B cell (primary cell): Measurements from ENCODE around the gene AFF3. TPM values are rescaled to one million over a fixed set of nuclear protein-coding genes. Genes with fewer than 3 reads are reported as not detected.
A peak's percentile ranks its signal among the peaks of the same experiment; 100 is the strongest.

Experiments
- ATAC-seq: fragments of 200-7000 bp; cut with Tn5 transposase; one replicate; pipeline ENCODE4 v1.10.0; 2021; ENCODE audit warnings: low read depth, mild to moderate bottlenecking, moderate number of reproducible peaks, moderate library complexity
- CTCF ChIA-PET: fragments of 350-600 bp; sonication (Branson Sonifier 250); formaldehyde crosslinking; loops from one replicate; lab custom pipeline; 2021; ENCODE audit warnings: antibody characterized with exemption, inconsistent platforms; lab: Charles Lee
- POLR2A ChIA-PET: fragments of 350-600 bp; sonication (Branson Sonifier 250); formaldehyde crosslinking; loops from one replicate; lab custom pipeline; 2021; ENCODE audit warnings: antibody characterized with exemption; lab: Charles Lee
- DNase-seq: peaks from one replicate; pipeline ENCODE4 v3.0.0; 2013
- H2AFZ ChIP-seq: 2 replicates; pipeline ENCODE4 v1.6.1; 2012; ENCODE audit warnings: mild to moderate bottlenecking, low read depth, low read length; ENCODE audit not compliant: insufficient read depth, poor library complexity, severe bottlenecking
- H3K27ac ChIP-seq, 2 donors: 1 replicate in 1 of 2; 2 replicates in 1 of 2; pipeline ENCODE4 v1.5.1; 2012 to 2013; ENCODE audit warnings: low read length in 2 of 2, mild to moderate bottlenecking in 2 of 2, moderate library complexity in 1 of 2
- H3K27me3 ChIP-seq, 4 experiments: fragments of 200-600 bp in 1 of 4; sonication (generic) in 1 of 4; replicated peaks in 1 of 4; 1 replicate in 2 of 4; 2 replicates in 2 of 4; pipeline versions ENCODE4 v1.6.1 to v1.7.0; 2013 to 2016; ENCODE audit warnings: low read length in 3 of 4, mild to moderate bottlenecking in 2 of 4, mixed read lengths in 1 of 4, moderate library complexity in 1 of 4; ENCODE audit not compliant: insufficient read depth in 4 of 4, control insufficient read depth in 3 of 4; ENCODE audit errors: control extremely low read depth in 1 of 4
- H3K36me3 ChIP-seq, 2 experiments: replicated peaks in 1 of 2; 1 replicate in 1 of 2; 2 replicates in 1 of 2; pipeline versions ENCODE4 v1.6.1 to v1.7.1; 2013; ENCODE audit warnings: low read length in 1 of 2; ENCODE audit not compliant: insufficient read depth in 2 of 2, control insufficient read depth in 1 of 2; ENCODE audit errors: control extremely low read depth in 1 of 2, extremely low read depth in 1 of 2
- H3K4me1 ChIP-seq, 2 donors: fragments of 200-600 bp in 1 of 2; sonication (generic) in 1 of 2; 1 replicate in 1 of 2; 2 replicates in 1 of 2; pipeline versions ENCODE4 v1.5.1 to v1.6.1; 2013 to 2017; ENCODE audit warnings: low read length in 2 of 2; ENCODE audit not compliant: control insufficient read depth in 2 of 2, insufficient read depth in 2 of 2
- H3K4me2 ChIP-seq: replicated peaks from 2 replicates; pipeline ENCODE3; 2012; ENCODE audit warnings: mild to moderate bottlenecking, low read depth, low read length; ENCODE audit not compliant: poor library complexity, severe bottlenecking
- H3K4me3 ChIP-seq, 5 experiments: fragments of 200-600 bp in 1 of 5; sonication (generic) in 1 of 5; 1 replicate in 3 of 5; 2 replicates in 2 of 5; pipeline versions ENCODE4 v1.5.1 to v1.7.0; 2011 to 2016; ENCODE audit warnings: low read length in 4 of 5, mild to moderate bottlenecking in 4 of 5, low read depth in 2 of 5, control low read depth in 1 of 5, moderate library complexity in 1 of 5; ENCODE audit not compliant: insufficient read depth in 1 of 5; ENCODE audit errors: control extremely low read depth in 1 of 5, extremely low read depth in 1 of 5
- H3K79me2 ChIP-seq: fragments of 200-600 bp; sonication (generic); one replicate; pipeline ENCODE4 v1.6.0; 2016; ENCODE audit warnings: low read length; ENCODE audit not compliant: control insufficient read depth, insufficient read depth
- H3K9ac ChIP-seq: fragments of 200-600 bp; sonication (generic); 2 replicates; pipeline ENCODE4 v1.6.1; 2017; ENCODE audit warnings: mild to moderate bottlenecking, low read length, moderate library complexity
- H3K9me3 ChIP-seq, 3 donors: one replicate each; pipeline versions ENCODE4 v1.6.1 to v1.7.1; 2013; ENCODE audit warnings: low read length in 2 of 3; ENCODE audit not compliant: control insufficient read depth in 2 of 3, insufficient read depth in 1 of 3; ENCODE audit errors: control extremely low read depth in 1 of 3
- H4K20me1 ChIP-seq: 2 replicates; pipeline ENCODE4 v1.6.0; 2012; ENCODE audit warnings: mild to moderate bottlenecking, low read length; ENCODE audit not compliant: insufficient read depth, control insufficient read depth, poor library complexity, severe bottlenecking
- H3K27ac Mint-ChIP-seq: one replicate; pipeline ENCODE4 v1.8.0; 2021; ENCODE audit warnings: mixed read lengths
- H3K27me3 Mint-ChIP-seq: one replicate; pipeline ENCODE4 v1.8.0; 2021; ENCODE audit warnings: mixed read lengths
- H3K4me1 Mint-ChIP-seq: one replicate; pipeline ENCODE4 v1.8.0; 2021; ENCODE audit warnings: mixed read lengths
- H3K4me3 Mint-ChIP-seq: one replicate; pipeline ENCODE4 v1.8.0; 2021; ENCODE audit warnings: mixed read lengths
- H3K9me3 Mint-ChIP-seq: one replicate; pipeline ENCODE4 v1.8.0; 2022; ENCODE audit warnings: mixed read lengths; ENCODE audit not compliant: insufficient read depth
- CTCF ChIP-seq: fragments of 200-600 bp; IDR thresholded peaks from one replicate; pipeline ENCODE4 v1.8.0; 2022; ENCODE audit warnings: antibody characterized with exemption, mild to moderate bottlenecking
- EZH2 ChIP-seq: IDR thresholded peaks from 2 replicates; pipeline ENCODE4 v1.6.1; 2012; ENCODE audit warnings: borderline replicate concordance, low read depth, mild to moderate bottlenecking, moderate library complexity, low read length; ENCODE audit not compliant: insufficient read depth, poor library complexity, severe bottlenecking
- WGBS: methylation state at CpG from one replicate; pipeline ENCODE4 v1.1.5; 2013; ENCODE audit warnings: missing lambda C conversion rate; ENCODE audit not compliant: insufficient coverage; 5-methylcytosine and 5-hydroxymethylcytosine counted together
- intact Hi-C: fragments of 100-400 bp; cut with micrococcal nuclease; formaldehyde crosslinking; loops from one replicate; pipeline ENCODE4 v1.10.0; 2022
- polyA plus RNA-seq: library from polyadenylated mRNA; depleted of rRNA; stranded (reverse); fragments of >200 nt; gene quantifications from 2 replicates; pipeline ENCODE4 v1.2.3, GENCODE V29; 2012
- total RNA-seq, 2 donors: library from RNA; stranded (reverse); fragments of 120-200 nt in 1 of 2; gene quantifications; 1 replicate in 1 of 2; 2 replicates in 1 of 2; pipeline versions ENCODE4 v1.2.3 to v1.2.4, GENCODE V29; 2013 to 2022

The AFF3 gene
- total and polyA plus RNA-seq, 2 donors (not counting 1 experiment from before 2014, with no cell fraction given) = 117 to 830 TPM

GRCh38 chr2:99935662-99936061 lies 206.7 kb downstream of the AFF3 start:
- no peak overlapping the region for H2AFZ ChIP-seq
- H3K9me3 Mint-ChIP-seq = no peaks in the 10 kb centered on the region

More at GRCh38 chr2:99935662-99936061, 206.7 kb downstream of the AFF3 start:
- ChIA-PET CTCF (interaction anchor here (0.9 kb wide), 1 partner anchor 10 kb away, joined by 3 read pairs; no protein-coding TSS in a partner anchor), POLR2A (interaction anchor here (1.5 kb wide), 1 partner anchor 49 kb away, joined by 3 read pairs; no protein-coding TSS in a partner anchor)
- peaks cover 49% of the 10 kb centered on the region for H4K20me1 ChIP-seq
- peaks cover 6 to 21% of the 10 kb centered on the region in 2 donors for H3K4me1 ChIP-seq
- WGBS = no CpG with 5 or more reads among the region's 5 CpGs
- peak overlapping the region in 1 of 2 donors; percentile 48 for H3K27ac ChIP-seq
- no peak overlapping the region for H3K9ac ChIP-seq
- peak overlapping the region; percentile 62 for H3K27ac Mint-ChIP-seq
- H3K4me1 Mint-ChIP-seq = peaks cover 58% of the 10 kb centered on the region
- intact Hi-C loops = no loop called here
- H3K4me3 Mint-ChIP-seq = peak overlapping the region; percentile 8
- ATAC-seq = no peak
- H3K79me2 ChIP-seq = peaks cover 89% of the 10 kb centered on the region
- H3K9me3 ChIP-seq = peaks cover 0 to 11% (median 5%) of the 10 kb centered on the region in 3 donors
- no peak for TF ChIP-seq EZH2
- TF ChIP-seq CTCF = no peak
- peaks cover 23 to 80% of the 10 kb centered on the region in 2 experiments for H3K36me3 ChIP-seq
- H3K27me3 ChIP-seq = no peaks in the 10 kb centered on the region
- no peak overlapping the region for H3K4me3 ChIP-seq
- no peak overlapping the region for H3K4me2 ChIP-seq
- no peak for DNase-seq
- no peaks in the 10 kb centered on the region for H3K27me3 Mint-ChIP-seq
